ENCODE measurements around the gene SENP5. TPM values are rescaled to one million over a fixed set of nuclear protein-coding genes. Genes with fewer than 3 reads are reported as not detected.

SENP5 gene
- polyA plus RNA-seq, 4 donors = 4.9 to 20.3 (median 5.4) TPM

DNA sequence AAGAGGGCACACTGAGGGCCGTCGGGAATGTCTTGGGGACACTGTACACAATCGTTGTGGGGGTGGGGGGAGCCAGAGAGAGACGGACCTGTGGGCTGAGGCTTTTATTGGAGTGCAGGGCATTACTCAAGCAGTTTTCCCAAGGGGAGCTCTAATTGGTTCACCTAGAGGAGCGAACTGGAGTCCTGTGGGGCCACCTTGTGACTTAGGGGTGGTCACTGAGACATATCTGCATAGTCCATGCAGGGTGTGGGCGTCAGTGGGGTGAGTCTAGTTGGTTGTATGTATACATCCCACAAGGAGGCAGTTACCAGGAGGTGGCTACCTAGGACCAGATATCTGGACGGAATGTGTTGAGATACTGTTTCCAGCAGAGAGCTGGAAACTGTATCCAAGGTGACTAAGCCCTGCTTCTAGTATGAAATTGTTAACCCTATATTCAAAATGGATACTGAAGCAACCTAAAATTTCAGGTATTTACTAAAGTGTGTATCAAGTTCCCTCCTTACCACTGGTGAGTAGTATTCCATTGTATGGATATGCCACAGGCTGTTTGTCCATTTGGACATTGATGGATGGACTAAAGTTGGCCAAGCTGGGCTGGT lies 103.5 kb downstream of the SENP5 start:
- peaks cover 0 to 31% of the 10 kb centered on the region in 2 donors for H3K9me3 ChIP-seq (ENCODE audit: control insufficient read depth in 2 of 2, insufficient read depth in 1 of 2, low read depth in 1 of 2, low read length in 1 of 2)
- no peak overlapping the region for H3K27ac ChIP-seq (ENCODE audit: low read depth in 1 of 3, low read length in 2 of 3)
- no peak overlapping the region for H3K4me3 ChIP-seq (ENCODE audit: low read depth in 1 of 3, low read length in 3 of 3)
- peaks cover 0 to 19% (median 0%) of the 10 kb centered on the region in 3 donors for H3K36me3 ChIP-seq (ENCODE audit: control insufficient read depth in 3 of 3, insufficient read depth in 2 of 3, low read depth in 1 of 3, low read length in 3 of 3)
- FAIRE-seq = no peak
- peaks cover 0 to 32% (median 0%) of the 10 kb centered on the region in 3 donors for H3K4me1 ChIP-seq (ENCODE audit: control insufficient read depth in 3 of 3, insufficient read depth in 2 of 3, low read depth in 1 of 3, low read length in 2 of 3)
- H3K27me3 ChIP-seq (ENCODE audit: control insufficient read depth in 3 of 3, insufficient read depth in 3 of 3, low read length in 3 of 3) = peaks cover 0 to 17% (median 0%) of the 10 kb centered on the region in 3 donors
- 69 to 80% (median 74%) methylated on average over 7 of the region's 7 CpGs for WGBS, 3 donors
- DNase-seq = peak in 1 of 2 donors; percentile 25

DNA sequence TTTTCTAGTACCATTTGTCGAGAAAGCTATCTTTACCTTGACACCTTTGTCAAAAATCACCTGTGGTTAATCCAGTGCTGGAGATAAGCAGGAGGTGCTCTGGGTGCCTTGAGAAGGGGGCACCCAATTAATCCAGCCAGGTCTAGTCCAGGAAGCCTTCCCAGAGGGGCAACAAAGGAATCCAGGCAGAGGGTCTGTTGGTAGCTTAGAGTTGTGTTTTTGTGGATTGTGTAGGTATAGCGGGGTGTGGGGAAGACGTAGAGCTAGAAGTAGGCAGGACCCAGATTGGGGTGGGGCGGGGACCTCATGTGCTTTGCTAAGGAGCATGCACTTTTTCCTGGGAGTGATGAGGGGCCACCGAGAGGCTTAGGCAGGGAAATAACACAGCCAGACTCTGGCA lies 106.9 kb downstream of the SENP5 start:
- Histone ChIP-seq H3K4me1 (ENCODE audit: control insufficient read depth in 3 of 3, insufficient read depth in 2 of 3, low read depth in 1 of 3, low read length in 2 of 3) (peaks cover 0 to 29% (median 0%) of the 10 kb centered on the region in 3 donors), H3K27ac (ENCODE audit: low read depth in 1 of 3, low read length in 2 of 3) (no peak overlapping the region), H3K36me3 (ENCODE audit: control insufficient read depth in 3 of 3, insufficient read depth in 2 of 3, low read depth in 1 of 3, low read length in 3 of 3) (peaks cover 0 to 7% (median 0%) of the 10 kb centered on the region in 3 donors), H3K9me3 (ENCODE audit: control insufficient read depth in 2 of 2, insufficient read depth in 1 of 2, low read depth in 1 of 2, low read length in 1 of 2) (peaks cover 0 to 12% of the 10 kb centered on the region in 2 donors), H3K4me3 (ENCODE audit: low read depth in 1 of 3, low read length in 3 of 3) (no peak overlapping the region), H3K27me3 (ENCODE audit: control insufficient read depth in 3 of 3, insufficient read depth in 3 of 3, low read length in 3 of 3) (no peaks in the 10 kb centered on the region)
- FAIRE-seq (no peak), DNase-seq (no peak)
- WGBS, 3 donors = 78 to 84% (median 83%) methylated on average over 5 of the region's 5 CpGs

DNA sequence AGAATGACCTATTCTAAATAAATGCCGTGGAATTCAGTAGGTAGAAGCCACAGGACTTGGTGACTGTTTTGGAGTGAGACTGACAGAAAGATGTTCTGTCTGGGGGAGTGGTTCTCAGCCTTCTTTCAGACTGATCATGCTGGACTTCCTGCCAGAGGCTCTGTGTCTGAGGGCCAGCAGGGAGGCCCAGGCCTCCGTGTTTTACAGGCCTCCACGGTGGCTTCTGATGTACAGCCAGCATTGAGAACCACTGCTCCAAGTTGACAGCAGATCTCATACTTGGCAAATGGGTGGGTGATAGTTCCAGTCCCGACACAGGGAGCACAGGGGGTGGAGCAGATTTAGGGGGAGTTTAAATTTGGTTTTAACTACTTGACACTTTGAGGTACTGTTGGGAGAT lies 107.6 kb downstream of the SENP5 start:
- DNase-seq = no peak
- peaks cover 0 to 15% of the 10 kb centered on the region in 2 donors for H3K9me3 ChIP-seq (ENCODE audit: control insufficient read depth in 2 of 2, insufficient read depth in 1 of 2, low read depth in 1 of 2, low read length in 1 of 2)

DNA sequence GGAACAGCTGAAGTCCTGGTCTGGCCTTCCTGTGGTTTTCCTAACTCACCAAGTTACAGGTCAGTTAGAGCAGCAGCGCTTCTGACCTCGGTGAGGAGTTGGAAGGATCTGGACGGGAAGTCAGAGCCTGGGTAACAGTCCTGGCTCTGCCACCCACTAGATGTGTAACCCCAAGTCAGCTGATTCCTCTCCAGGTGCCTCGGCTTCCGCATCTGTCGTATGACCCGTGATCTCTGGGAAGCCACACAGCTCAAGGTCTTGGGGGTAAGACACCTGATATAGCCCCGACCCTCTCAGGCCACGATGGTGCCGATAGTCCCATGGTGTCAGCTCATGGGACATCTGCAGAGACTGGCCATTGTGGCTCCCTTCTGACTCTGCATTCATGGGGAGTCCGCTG lies 109.2 kb downstream of the SENP5 start:
- Histone ChIP-seq H3K4me1 (ENCODE audit: control insufficient read depth in 3 of 3, insufficient read depth in 2 of 3, low read depth in 1 of 3, low read length in 2 of 3) (peaks cover 0 to 25% (median 0%) of the 10 kb centered on the region in 3 donors), H3K4me3 (ENCODE audit: low read depth in 1 of 3, low read length in 3 of 3) (no peak overlapping the region), H3K9me3 (ENCODE audit: control insufficient read depth in 2 of 2, insufficient read depth in 1 of 2, low read depth in 1 of 2, low read length in 1 of 2) (peaks cover 0 to 9% of the 10 kb centered on the region in 2 donors), H3K27me3 (ENCODE audit: control insufficient read depth in 3 of 3, insufficient read depth in 3 of 3, low read length in 3 of 3) (no peaks in the 10 kb centered on the region), H3K27ac (ENCODE audit: low read depth in 1 of 3, low read length in 2 of 3) (no peak overlapping the region), H3K36me3 (ENCODE audit: control insufficient read depth in 3 of 3, insufficient read depth in 2 of 3, low read depth in 1 of 3, low read length in 3 of 3) (peaks cover 0 to 7% (median 0%) of the 10 kb centered on the region in 3 donors)
- FAIRE-seq = no peak
- WGBS, 3 donors = 77 to 87% (median 83%) methylated on average over 11 of the region's 11 CpGs
- no peak for DNase-seq

More for the DNA sequence above, 107.6 kb downstream of the SENP5 start:
- no peaks in the 10 kb centered on the region for H3K27me3 ChIP-seq (ENCODE audit: control insufficient read depth in 3 of 3, insufficient read depth in 3 of 3, low read length in 3 of 3)
- H3K4me1 ChIP-seq (ENCODE audit: control insufficient read depth in 3 of 3, insufficient read depth in 2 of 3, low read depth in 1 of 3, low read length in 2 of 3) = peaks cover 0 to 30% (median 0%) of the 10 kb centered on the region in 3 donors
- H3K27ac ChIP-seq (ENCODE audit: low read depth in 1 of 3, low read length in 2 of 3) = peak overlapping the region in 1 of 3 donors; percentile 66
- WGBS, 3 donors = 78 to 83% (median 80%) methylated on average over 4 of the region's 4 CpGs
- no peak for FAIRE-seq
- no peak overlapping the region for H3K4me3 ChIP-seq (ENCODE audit: low read depth in 1 of 3, low read length in 3 of 3)
- H3K36me3 ChIP-seq (ENCODE audit: control insufficient read depth in 3 of 3, insufficient read depth in 2 of 3, low read depth in 1 of 3, low read length in 3 of 3) = peaks cover 0 to 7% (median 0%) of the 10 kb centered on the region in 3 donors

DNA sequence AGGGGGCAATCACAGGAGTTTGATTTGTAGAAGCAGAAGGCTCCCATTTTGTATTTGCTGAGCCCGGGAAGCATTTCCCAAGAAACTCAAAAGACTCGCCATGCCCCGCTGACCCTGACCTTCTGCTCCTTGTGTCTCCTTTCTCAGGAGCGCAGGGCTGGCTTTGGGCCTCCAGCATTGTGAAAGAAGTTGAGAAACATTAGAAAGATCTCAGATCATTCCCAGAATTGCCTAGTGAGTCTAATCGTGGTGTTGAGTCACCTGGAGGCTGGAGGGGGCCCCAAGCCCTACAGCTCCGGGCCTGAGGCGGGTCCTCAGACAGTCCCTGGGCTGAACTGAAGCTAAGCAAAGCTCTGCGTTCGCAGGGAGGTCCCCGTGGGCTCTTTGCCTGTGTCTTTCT lies 111.8 kb downstream of the SENP5 start:
- DNase-seq = peak in 1 of 2 donors; percentile 83
- Histone ChIP-seq H3K4me3 (ENCODE audit: low read depth in 1 of 3, low read length in 3 of 3) (no peak overlapping the region), H3K4me1 (ENCODE audit: control insufficient read depth in 3 of 3, insufficient read depth in 2 of 3, low read depth in 1 of 3, low read length in 2 of 3) (peaks cover 0 to 28% (median 0%) of the 10 kb centered on the region in 3 donors), H3K27me3 (ENCODE audit: control insufficient read depth in 3 of 3, insufficient read depth in 3 of 3, low read length in 3 of 3) (no peaks in the 10 kb centered on the region), H3K9me3 (ENCODE audit: control insufficient read depth in 2 of 2, insufficient read depth in 1 of 2, low read depth in 1 of 2, low read length in 1 of 2) (peaks cover 0 to 18% of the 10 kb centered on the region in 2 donors), H3K27ac (ENCODE audit: low read depth in 1 of 3, low read length in 2 of 3) (peak overlapping the region in 1 of 3 donors; percentile 66), H3K36me3 (ENCODE audit: control insufficient read depth in 3 of 3, insufficient read depth in 2 of 3, low read depth in 1 of 3, low read length in 3 of 3) (peaks cover 0 to 7% (median 0%) of the 10 kb centered on the region in 3 donors)
- WGBS, 3 donors = 80 to 81% (median 81%) methylated on average over 10 of the region's 10 CpGs
- no peak for FAIRE-seq

DNA sequence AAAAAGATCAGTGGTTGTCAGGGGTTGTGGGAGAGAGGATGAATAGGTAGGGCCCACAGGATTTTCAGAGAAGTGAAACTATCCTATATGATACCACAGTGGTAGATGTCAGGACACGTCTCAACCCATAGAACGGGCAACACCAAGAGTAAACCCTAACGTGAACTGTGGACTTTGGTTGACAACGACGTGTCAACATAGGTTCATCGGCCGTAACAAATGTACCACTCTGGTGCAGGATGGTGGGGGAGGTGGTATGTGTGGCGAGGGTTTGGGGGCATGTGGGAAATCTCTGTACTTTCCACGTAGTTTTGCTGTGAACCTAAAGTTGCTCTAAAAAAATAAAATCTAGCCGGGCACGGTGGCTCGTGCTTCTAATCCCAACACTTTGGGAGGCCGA lies 113.9 kb downstream of the SENP5 start:
- Histone ChIP-seq H3K9me3 (ENCODE audit: control insufficient read depth in 2 of 2, insufficient read depth in 1 of 2, low read depth in 1 of 2, low read length in 1 of 2) (peaks cover 0 to 18% of the 10 kb centered on the region in 2 donors), H3K27ac (ENCODE audit: low read depth in 1 of 3, low read length in 2 of 3) (no peak overlapping the region), H3K4me3 (ENCODE audit: low read depth in 1 of 3, low read length in 3 of 3) (no peak overlapping the region), H3K4me1 (ENCODE audit: control insufficient read depth in 3 of 3, insufficient read depth in 2 of 3, low read depth in 1 of 3, low read length in 2 of 3) (peaks cover 0 to 36% (median 0%) of the 10 kb centered on the region in 3 donors), H3K27me3 (ENCODE audit: control insufficient read depth in 3 of 3, insufficient read depth in 3 of 3, low read length in 3 of 3) (no peaks in the 10 kb centered on the region), H3K36me3 (ENCODE audit: control insufficient read depth in 3 of 3, insufficient read depth in 2 of 3, low read depth in 1 of 3, low read length in 3 of 3) (peaks cover 0 to 6% (median 0%) of the 10 kb centered on the region in 3 donors)
- FAIRE-seq (no peak), DNase-seq (no peak)
- WGBS, 3 donors = 83 to 90% (median 88%) methylated on average over 13 of the region's 13 CpGs

DNA sequence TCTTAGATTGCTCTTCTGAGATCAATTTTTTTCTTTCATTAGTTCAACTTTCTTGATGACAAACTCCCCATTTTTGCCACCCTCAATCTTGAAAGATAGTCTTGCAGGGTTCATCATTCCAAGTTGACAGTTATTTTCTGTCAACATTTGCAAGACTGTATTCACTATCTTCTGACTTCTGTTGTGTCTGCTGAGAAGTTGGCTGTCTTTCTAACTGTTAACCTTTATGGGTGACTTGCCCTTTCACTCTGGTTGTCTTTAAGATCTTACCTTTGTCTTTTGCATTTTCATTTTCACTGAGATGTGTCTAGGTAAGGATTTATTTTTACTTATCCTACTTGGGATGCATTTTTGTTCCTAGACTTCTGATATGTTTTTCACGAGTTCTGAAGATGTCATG lies 115.5 kb downstream of the SENP5 start:
- H3K9me3 ChIP-seq (ENCODE audit: control insufficient read depth in 2 of 2, insufficient read depth in 1 of 2, low read depth in 1 of 2, low read length in 1 of 2) = peaks cover 0 to 18% of the 10 kb centered on the region in 2 donors
- H3K4me3 ChIP-seq (ENCODE audit: low read depth in 1 of 3, low read length in 3 of 3) = no peak overlapping the region
- 58 to 66% (median 62%) methylated on average over 1 of the region's 1 CpG for WGBS, 3 donors
- H3K4me1 ChIP-seq (ENCODE audit: control insufficient read depth in 3 of 3, insufficient read depth in 2 of 3, low read depth in 1 of 3, low read length in 2 of 3) = peaks cover 0 to 48% (median 2%) of the 10 kb centered on the region in 3 donors
- no peak overlapping the region for H3K27ac ChIP-seq (ENCODE audit: low read depth in 1 of 3, low read length in 2 of 3)
- no peaks in the 10 kb centered on the region for H3K27me3 ChIP-seq (ENCODE audit: control insufficient read depth in 3 of 3, insufficient read depth in 3 of 3, low read length in 3 of 3)
- no peaks in the 10 kb centered on the region for H3K36me3 ChIP-seq (ENCODE audit: control insufficient read depth in 3 of 3, insufficient read depth in 2 of 3, low read depth in 1 of 3, low read length in 3 of 3)
- DNase-seq = no peak
- FAIRE-seq = no peak

All from small intestine (tissue), 7 donors.